ENCODE results near the gene ZNF335.

DNA sequence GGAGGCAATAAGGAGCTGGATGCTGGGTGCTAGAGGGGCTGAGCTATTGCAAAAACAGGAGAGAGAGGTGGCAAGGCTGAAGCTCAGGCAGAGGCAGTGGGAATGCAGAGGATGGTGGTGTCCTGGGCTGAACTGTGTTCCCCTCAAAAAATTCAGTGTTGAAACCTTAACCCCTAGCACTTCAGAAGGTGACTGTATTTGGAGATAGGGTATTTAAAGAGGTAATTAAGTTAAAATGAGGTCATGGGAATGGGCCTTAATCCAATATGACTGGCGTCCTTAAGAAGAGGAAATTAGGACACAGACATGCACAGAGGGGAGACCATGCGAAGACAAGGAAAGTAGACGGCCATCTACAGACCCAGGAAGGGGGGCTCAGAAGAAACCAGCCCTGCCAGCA lies 25.2 kb upstream of the ZNF335 start:
- no peak for TF ChIP-seq POLR2AphosphoS5 (IDR thresholded peaks at IDR 0.05; ENCODE audit: low read depth, low read length)
- TF ChIP-seq POLR2A (IDR thresholded peaks at IDR 0.05; ENCODE audit: low read depth, low read length), result no peak
- no peak for TF ChIP-seq TAF1 (IDR thresholded peaks at IDR 0.05; ENCODE audit: low read depth, low read length)
- no peak for TF ChIP-seq POU2F2 (IDR thresholded peaks at IDR 0.05; ENCODE audit: low read depth, low read length)
- TF ChIP-seq SPI1 (IDR thresholded peaks at IDR 0.05; ENCODE audit: low read depth, low read length), result no peak
